Endothelial cell of umbilical vein (primary cell): ENCODE data around the gene NMNAT3. TPM values are rescaled to one million over a fixed set of nuclear protein-coding genes. Genes with fewer than 3 reads are reported as not detected.

Experiments
- BruUV-seq: library from RNA; stranded (reverse); fragments of 400-500 nt; replicated peaks from 2 replicates; lab custom pipeline; 2021; lab: Mats Ljungman, UMichigan
- CTCF ChIA-PET: fragments of 300-600, 350-600 bp; sonication (Branson Sonifier 250); formaldehyde crosslinking; loops from one replicate; lab custom pipeline; 2021; ENCODE audit warnings: antibody characterized with exemption, inconsistent platforms; lab: Charles Lee
- POLR2A ChIA-PET: fragments of 300-600, 350-600 bp; sonication (Branson Sonifier 250); formaldehyde crosslinking; loops from one replicate; lab custom pipeline; 2021; ENCODE audit warnings: antibody characterized with exemption, inconsistent platforms; lab: Charles Lee
- DNase-seq: peaks from one replicate; pipeline ENCODE4 v3.0.0-alpha.2; 2011; ENCODE audit warnings: low read depth, low spot score
- FAIRE-seq: peaks from 2 replicates; lab custom pipeline; 2011; peaks lifted over from hg19 to GRCh38; lab: Jason Lieb, UNC
- H2AFZ ChIP-seq: 2 replicates; pipeline ENCODE4 v1.6.0; 2012; ENCODE audit warnings: low read depth, low read length, control low read depth, inconsistent platforms
- H3K27ac ChIP-seq: 2 replicates; pipeline ENCODE4 v1.5.1; 2011; ENCODE audit warnings: low read depth, mild to moderate bottlenecking, control low read depth, low read length, moderate library complexity; ENCODE audit not compliant: insufficient read depth
- H3K27me3 ChIP-seq, 2 experiments: 2 replicates each; pipeline versions ENCODE4 v1.6.0 to v1.6.1; 2011; ENCODE audit warnings: low read length in 2 of 2, mixed read lengths in 1 of 2; ENCODE audit not compliant: control insufficient read depth in 2 of 2, insufficient read depth in 2 of 2
- H3K36me3 ChIP-seq, 2 experiments: 2 replicates in 1 of 2; 3 replicates in 1 of 2; pipeline ENCODE4 v1.5.1; 2011; ENCODE audit warnings: low read length in 2 of 2, mild to moderate bottlenecking in 1 of 2, moderate library complexity in 1 of 2; ENCODE audit not compliant: control insufficient read depth in 2 of 2, insufficient read depth in 2 of 2; ENCODE audit errors: extremely low read depth in 1 of 2
- H3K4me1 ChIP-seq: 3 replicates; pipeline ENCODE4 v1.5.1; 2011; ENCODE audit warnings: mild to moderate bottlenecking, low read length; ENCODE audit not compliant: control insufficient read depth, insufficient read depth; ENCODE audit errors: extremely low read depth
- H3K4me2 ChIP-seq: 2 replicates; pipeline ENCODE4 v1.6.1; 2011; ENCODE audit warnings: low read length, control low read depth, mixed read lengths; ENCODE audit not compliant: insufficient read depth
- H3K4me3 ChIP-seq, 3 experiments: fragments of 200-600 bp in 1 of 3; sonication (generic), shearing (Covaris generic) in 1 of 3; replicated peaks in 1 of 3; 2 replicates each; pipeline ENCODE4 v1.5.1; 2011 to 2016; ENCODE audit warnings: control low read depth in 3 of 3, low read length in 3 of 3, mild to moderate bottlenecking in 2 of 3, inconsistent platforms in 1 of 3, low read depth in 1 of 3, moderate library complexity in 1 of 3; ENCODE audit not compliant: insufficient read depth in 1 of 3
- H3K79me2 ChIP-seq: 2 replicates; pipeline ENCODE4 v1.6.0; 2012; ENCODE audit warnings: low read length, inconsistent platforms; ENCODE audit not compliant: control insufficient read depth, insufficient read depth
- H3K9ac ChIP-seq: replicated peaks from 2 replicates; pipeline ENCODE3; 2011; ENCODE audit warnings: low read length, control low read depth; ENCODE audit not compliant: insufficient read depth; ENCODE audit errors: extremely low read depth
- H3K9me1 ChIP-seq: replicated peaks from 3 replicates; pipeline ENCODE4 v1.6.0; 2011; ENCODE audit warnings: mild to moderate bottlenecking, low read length; ENCODE audit not compliant: control insufficient read depth, insufficient read depth; ENCODE audit errors: extremely low read depth
- H3K9me3 ChIP-seq: replicated peaks from 2 replicates; pipeline ENCODE4 v1.5.1; 2012; ENCODE audit warnings: low read length, inconsistent platforms; ENCODE audit not compliant: control insufficient read depth, insufficient read depth
- H4K20me1 ChIP-seq: replicated peaks from 2 replicates; pipeline ENCODE3; 2011; ENCODE audit warnings: mild to moderate bottlenecking, low read length; ENCODE audit not compliant: control insufficient read depth, insufficient read depth; ENCODE audit errors: extremely low read depth
- EZH2 ChIP-seq: IDR thresholded peaks from 2 replicates; pipeline ENCODE4 v1.6.1; 2012; ENCODE audit warnings: borderline replicate concordance, low read depth, mild to moderate bottlenecking, moderate library complexity, low read length, inconsistent platforms; ENCODE audit not compliant: severe bottlenecking
- FOS ChIP-seq: IDR thresholded peaks from 2 replicates; pipeline ENCODE4 v1.6.1; 2011; ENCODE audit warnings: mild to moderate bottlenecking, low read length, moderate library complexity, borderline replicate concordance; ENCODE audit not compliant: insufficient read depth
- GATA2 ChIP-seq: IDR thresholded peaks from 2 replicates; pipeline ENCODE4 v1.7.0; 2011; ENCODE audit warnings: low read depth, mild to moderate bottlenecking, moderate library complexity, mixed read lengths, low read length; ENCODE audit not compliant: insufficient read length, insufficient read depth
- JUN ChIP-seq: IDR thresholded peaks from 2 replicates; pipeline ENCODE4 v1.6.1; 2011; ENCODE audit warnings: borderline replicate concordance, low read depth; ENCODE audit not compliant: insufficient read length, insufficient read depth
- MAX ChIP-seq: IDR thresholded peaks from 2 replicates; pipeline ENCODE4 v1.6.1; 2011; ENCODE audit not compliant: insufficient read depth, insufficient read length
- MYC ChIP-seq: IDR thresholded peaks from one replicate; pipeline ENCODE4 v1.6.1; 2011; ENCODE audit warnings: mild to moderate bottlenecking, low read depth, low read length
- POLR2AphosphoS5 ChIP-seq: IDR thresholded peaks from 2 replicates; pipeline ENCODE4 v1.6.1; 2012; ENCODE audit warnings: low read depth, mild to moderate bottlenecking, control low read depth, low read length, moderate library complexity; ENCODE audit not compliant: insufficient read depth
- dilution Hi-C: fragments of 300-500 bp; cut with MboI; formaldehyde crosslinking; loops from one replicate; pipeline ENCODE4 v1.15.0; 2019; ENCODE audit warnings: low sequenced_read_pairs; ENCODE audit not compliant: extremely low pct_ligation_motif_present
- intact Hi-C: fragments of 100-400 bp; cut with micrococcal nuclease; formaldehyde crosslinking; loops from one replicate; pipeline ENCODE4 v1.10.0; 2022
- polyA plus RNA-seq, 4 experiments: library from polyadenylated mRNA; depleted of rRNA in 3 of 4; stranded (reverse) in 3 of 4; unstranded in 1 of 4; fragments of >200 nt; gene quantifications; 2 replicates each; pipeline versions ENCODE4 v1.2.1 to v1.2.3, GENCODE V29; 2011 to 2012; ENCODE audit warnings: missing spikeins in 1 of 4
- total RNA-seq: library from RNA; stranded (reverse); gene quantifications from 2 replicates; pipeline ENCODE4 v1.2.3, GENCODE V29; 2021
- TF ChIP-seq, protein P1 (sequence below), 2 donors: IDR thresholded peaks; 1 replicate in 1 of 2; 2 replicates in 1 of 2; pipeline ENCODE4 v1.5.1; 2011; ENCODE audit warnings: low read length in 2 of 2, mild to moderate bottlenecking in 2 of 2, moderate library complexity in 2 of 2, control low read depth in 1 of 2, inconsistent platforms in 1 of 2, low read depth in 1 of 2; ENCODE audit not compliant: insufficient read depth in 1 of 2; ENCODE audit errors: extremely low read depth in 1 of 2

NMNAT3 gene
- total and polyA plus RNA-seq, 2 donors (not counting 3 experiments of a cell fraction or from before 2014, with no cell fraction given): 0.59 to 0.60 TPM

DNA sequence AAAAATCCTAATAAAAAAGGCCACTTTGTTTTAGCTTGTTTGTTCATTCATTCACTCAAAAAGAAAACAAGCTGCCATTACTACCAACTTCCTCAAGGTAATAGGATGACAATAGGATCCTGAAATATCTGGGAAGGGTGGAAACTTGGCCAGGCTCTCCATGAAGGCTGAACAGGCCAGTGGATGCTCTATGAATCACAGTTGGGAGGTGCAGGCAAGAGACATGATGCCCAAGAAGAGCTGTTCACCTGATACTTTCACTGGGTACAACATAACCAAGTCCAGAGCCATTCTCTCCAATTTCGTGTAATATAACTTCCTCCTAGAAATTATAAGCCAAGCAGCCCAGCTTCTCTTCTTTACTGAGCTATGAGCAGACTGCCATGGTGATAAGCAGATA is 37.3 kb downstream of the NMNAT3 start:
- no peaks in the 10 kb centered on the region for H3K9me3 ChIP-seq
- no peak for FAIRE-seq
- no peak overlapping the region for H3K4me2 ChIP-seq
- no TSS peak for BruUV-seq
- no peak overlapping the region for H3K9ac ChIP-seq
- H3K4me3 ChIP-seq: no peak overlapping the region
- no peaks in the 10 kb centered on the region for H3K27me3 ChIP-seq
- POLR2A ChIA-PET: no interaction called here
- H3K9me1 ChIP-seq: no peaks in the 10 kb centered on the region
- no peaks in the 10 kb centered on the region for H3K79me2 ChIP-seq
- TF ChIP-seq MYC: no peak
- TF ChIP-seq MAX: no peak
- H2AFZ ChIP-seq: no peak overlapping the region
- H3K27ac ChIP-seq: no peak overlapping the region
- intact Hi-C loops: no loop called here
- dilution Hi-C loops: no loop called here
- CTCF ChIA-PET: no interaction called here
- H4K20me1 ChIP-seq: no peaks in the 10 kb centered on the region
- DNase-seq: no peak
- H3K36me3 ChIP-seq: no peaks in the 10 kb centered on the region
- H3K4me1 ChIP-seq: no peaks in the 10 kb centered on the region

- H3K27me3 ChIP-seq: no peaks in the 10 kb centered on the region
- no peak for FAIRE-seq
- no peaks in the 10 kb centered on the region for H3K36me3 ChIP-seq
- H3K4me2 ChIP-seq: no peak overlapping the region
- intact Hi-C loops: no loop called here
- TF ChIP-seq EZH2 (no peak), MAX (no peak), JUN (no peak), FOS (no peak), GATA2 (no peak), MYC (no peak), POLR2AphosphoS5 (no peak)
- TF ChIP-seq, protein P1, sequence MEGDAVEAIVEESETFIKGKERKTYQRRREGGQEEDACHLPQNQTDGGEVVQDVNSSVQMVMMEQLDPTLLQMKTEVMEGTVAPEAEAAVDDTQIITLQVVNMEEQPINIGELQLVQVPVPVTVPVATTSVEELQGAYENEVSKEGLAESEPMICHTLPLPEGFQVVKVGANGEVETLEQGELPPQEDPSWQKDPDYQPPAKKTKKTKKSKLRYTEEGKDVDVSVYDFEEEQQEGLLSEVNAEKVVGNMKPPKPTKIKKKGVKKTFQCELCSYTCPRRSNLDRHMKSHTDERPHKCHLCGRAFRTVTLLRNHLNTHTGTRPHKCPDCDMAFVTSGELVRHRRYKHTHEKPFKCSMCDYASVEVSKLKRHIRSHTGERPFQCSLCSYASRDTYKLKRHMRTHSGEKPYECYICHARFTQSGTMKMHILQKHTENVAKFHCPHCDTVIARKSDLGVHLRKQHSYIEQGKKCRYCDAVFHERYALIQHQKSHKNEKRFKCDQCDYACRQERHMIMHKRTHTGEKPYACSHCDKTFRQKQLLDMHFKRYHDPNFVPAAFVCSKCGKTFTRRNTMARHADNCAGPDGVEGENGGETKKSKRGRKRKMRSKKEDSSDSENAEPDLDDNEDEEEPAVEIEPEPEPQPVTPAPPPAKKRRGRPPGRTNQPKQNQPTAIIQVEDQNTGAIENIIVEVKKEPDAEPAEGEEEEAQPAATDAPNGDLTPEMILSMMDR (IDR thresholded peaks at IDR 0.05; ENCODE audit: extremely low read depth in 1 of 2, insufficient read depth in 1 of 2, low read depth in 1 of 2, low read length in 2 of 2): no peak
- DNase-seq: no peak
- H3K79me2 ChIP-seq: no peaks in the 10 kb centered on the region
- H4K20me1 ChIP-seq: no peaks in the 10 kb centered on the region
- no TSS peak for BruUV-seq
- H2AFZ ChIP-seq: no peak overlapping the region
- H3K9ac ChIP-seq: no peak overlapping the region
- no peak overlapping the region for H3K27ac ChIP-seq
- no peak overlapping the region for H3K4me3 ChIP-seq
- POLR2A ChIA-PET: no interaction called here
- H3K9me1 ChIP-seq: no peaks in the 10 kb centered on the region
- no peaks in the 10 kb centered on the region for H3K4me1 ChIP-seq
- dilution Hi-C loops: no loop called here
- H3K9me3 ChIP-seq: no peaks in the 10 kb centered on the region
- CTCF ChIA-PET: no interaction called here
Measured at GRCh38 chr3:139639662-139640061, 38.1 kb downstream of the NMNAT3 start.
